ENCODE data around the gene SIRT2. TPM values are rescaled to one million over a fixed set of nuclear protein-coding genes. Genes with fewer than 3 reads are reported as not detected.
"Not testable (repeated sequence)": the region's sequence is repeated elsewhere in the genome, so short reads cannot be mapped to it uniquely, and the experiment has no call there.

Gene SIRT2
- total and polyA plus RNA-seq, 12 donors, result 46.4 to 145 (median 67.9) TPM

DNA sequence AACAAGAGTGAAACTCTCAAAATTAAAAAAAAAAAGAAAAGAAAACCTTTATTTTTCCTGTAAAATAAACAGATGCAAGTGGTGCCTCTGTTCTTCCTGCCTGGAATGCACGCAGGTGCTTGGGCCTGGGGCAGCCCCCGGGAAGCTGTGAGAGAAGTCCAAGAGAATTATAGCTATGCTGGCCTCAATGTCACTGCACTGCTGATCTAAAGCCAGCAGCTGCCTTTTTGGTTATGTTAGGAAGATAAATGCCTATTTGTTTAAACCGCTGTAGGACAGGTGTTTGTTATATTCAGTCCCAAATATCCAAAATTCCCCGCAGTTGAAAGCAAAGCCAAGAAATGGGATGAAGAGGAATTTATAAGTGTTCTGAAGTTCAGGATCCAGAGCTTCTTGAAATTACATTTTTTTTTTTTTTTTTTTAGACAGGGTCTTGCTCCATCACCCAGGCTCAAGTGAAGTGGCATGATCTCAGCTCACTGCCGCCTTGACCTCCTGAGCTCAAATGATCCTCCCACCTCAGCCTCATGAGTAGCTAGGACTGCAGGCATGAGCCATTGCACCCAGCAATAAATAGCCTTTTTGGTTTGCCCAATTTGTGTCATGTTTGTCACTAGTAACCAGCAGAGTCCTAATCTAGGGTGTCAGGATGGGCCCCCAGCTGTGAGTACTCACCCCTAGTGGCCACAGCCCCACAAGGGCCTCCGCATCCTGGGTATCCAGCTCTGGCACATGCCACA lies 23.6 kb downstream of the SIRT2 start:
- TF ChIP-seq POLR2A (IDR thresholded peaks at IDR 0.05), result no peak
- TF ChIP-seq, protein P1, sequence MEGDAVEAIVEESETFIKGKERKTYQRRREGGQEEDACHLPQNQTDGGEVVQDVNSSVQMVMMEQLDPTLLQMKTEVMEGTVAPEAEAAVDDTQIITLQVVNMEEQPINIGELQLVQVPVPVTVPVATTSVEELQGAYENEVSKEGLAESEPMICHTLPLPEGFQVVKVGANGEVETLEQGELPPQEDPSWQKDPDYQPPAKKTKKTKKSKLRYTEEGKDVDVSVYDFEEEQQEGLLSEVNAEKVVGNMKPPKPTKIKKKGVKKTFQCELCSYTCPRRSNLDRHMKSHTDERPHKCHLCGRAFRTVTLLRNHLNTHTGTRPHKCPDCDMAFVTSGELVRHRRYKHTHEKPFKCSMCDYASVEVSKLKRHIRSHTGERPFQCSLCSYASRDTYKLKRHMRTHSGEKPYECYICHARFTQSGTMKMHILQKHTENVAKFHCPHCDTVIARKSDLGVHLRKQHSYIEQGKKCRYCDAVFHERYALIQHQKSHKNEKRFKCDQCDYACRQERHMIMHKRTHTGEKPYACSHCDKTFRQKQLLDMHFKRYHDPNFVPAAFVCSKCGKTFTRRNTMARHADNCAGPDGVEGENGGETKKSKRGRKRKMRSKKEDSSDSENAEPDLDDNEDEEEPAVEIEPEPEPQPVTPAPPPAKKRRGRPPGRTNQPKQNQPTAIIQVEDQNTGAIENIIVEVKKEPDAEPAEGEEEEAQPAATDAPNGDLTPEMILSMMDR (IDR thresholded peaks at IDR 0.05), result no peak
- no peak for DNase-seq
- Histone ChIP-seq H3K27me3 (no peaks in the 10 kb centered on the region), H3K9me3 (replicated peaks in 1 of 3) (no peaks in the 10 kb centered on the region), H3K4me1 (replicated peaks in 1 of 2) (no peaks in the 10 kb centered on the region), H3K27ac (no peak overlapping the region), H3K4me3 (no peak overlapping the region), H3K36me3 (replicated peaks in 1 of 2) (peaks cover 0 to 4% of the 10 kb centered on the region in 2 donors)
- 78 to 86% (median 82%) methylated on average over 5 to 6 of the region's 6 CpGs for WGBS, 4 donors
- intact Hi-C loops (cut with DNase I), result no loop called here

DNA sequence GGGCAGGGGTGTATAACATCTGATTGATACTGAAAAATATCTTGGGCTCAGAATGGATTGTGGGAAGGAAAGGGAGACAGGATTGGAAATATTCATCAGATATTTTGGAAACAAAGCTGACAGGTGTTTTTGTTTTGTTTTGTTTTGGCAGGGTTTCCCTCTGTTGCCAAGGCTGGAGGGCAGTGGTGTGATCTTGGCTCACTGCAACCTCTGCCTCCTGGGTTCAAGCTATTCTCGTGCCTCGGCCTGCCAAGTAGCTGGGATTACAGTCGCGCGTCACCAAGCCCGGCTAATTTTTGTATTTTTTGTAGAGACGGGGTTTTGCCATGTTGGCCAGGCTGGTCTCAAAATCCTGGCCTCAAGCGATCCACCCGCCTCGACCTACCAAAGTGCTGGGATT lies 26.0 kb downstream of the SIRT2 start:
- H3K4me3 ChIP-seq; H3K27me3 ChIP-seq; DNase-seq; H3K36me3 ChIP-seq (replicated peaks in 1 of 2); H3K9me3 ChIP-seq (replicated peaks in 1 of 3); intact Hi-C loops (cut with DNase I); H3K27ac ChIP-seq: not testable (repeated sequence)
- WGBS, 4 donors, result 85 to 91% (median 89%) methylated on average over 5 to 10 of the region's 10 CpGs
- peaks cover 11 to 16% of the 10 kb centered on the region in 2 donors for H3K4me1 ChIP-seq (replicated peaks in 1 of 2)

DNA sequence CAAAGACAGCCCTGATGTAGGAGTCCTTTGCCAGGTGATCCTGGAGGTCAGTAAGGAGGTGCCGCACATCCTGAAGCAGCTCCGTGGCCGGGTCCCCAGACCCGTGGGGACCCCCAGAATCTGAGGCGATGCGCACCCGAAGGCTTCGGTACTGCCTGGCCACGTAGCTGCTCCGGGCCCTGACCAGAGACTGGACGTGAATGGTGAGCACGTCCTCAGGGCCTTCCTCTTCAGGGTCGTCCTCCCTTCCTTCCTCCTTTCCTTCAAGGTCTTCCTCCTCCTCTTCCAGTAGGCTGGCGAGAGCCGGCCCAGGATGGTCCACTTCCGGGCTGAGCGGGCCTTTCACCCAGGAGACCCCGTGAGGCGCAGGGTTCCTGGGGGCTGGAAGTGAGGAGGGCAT lies 28.8 kb downstream of the SIRT2 start:
- intact Hi-C loops (cut with DNase I), result no loop called here
- WGBS, 4 donors, result 84 to 92% (median 86%) methylated on average over 19 of the region's 19 CpGs; no CpG with 5 or more reads in 1 of the 4 donors
- Histone ChIP-seq H3K4me3 (no peak overlapping the region), H3K4me1 (replicated peaks in 1 of 2) (peaks cover 11 to 16% of the 10 kb centered on the region in 2 donors), H3K36me3 (replicated peaks in 1 of 2) (no peaks in the 10 kb centered on the region), H3K9me3 (replicated peaks in 1 of 3) (no peaks in the 10 kb centered on the region), H3K27me3 (no peaks in the 10 kb centered on the region), H3K27ac (no peak overlapping the region)
- TF ChIP-seq POLR2A (IDR thresholded peaks at IDR 0.05), result no peak
- TF ChIP-seq, protein P1 (IDR thresholded peaks at IDR 0.05), result no peak
- no peak for DNase-seq

DNA sequence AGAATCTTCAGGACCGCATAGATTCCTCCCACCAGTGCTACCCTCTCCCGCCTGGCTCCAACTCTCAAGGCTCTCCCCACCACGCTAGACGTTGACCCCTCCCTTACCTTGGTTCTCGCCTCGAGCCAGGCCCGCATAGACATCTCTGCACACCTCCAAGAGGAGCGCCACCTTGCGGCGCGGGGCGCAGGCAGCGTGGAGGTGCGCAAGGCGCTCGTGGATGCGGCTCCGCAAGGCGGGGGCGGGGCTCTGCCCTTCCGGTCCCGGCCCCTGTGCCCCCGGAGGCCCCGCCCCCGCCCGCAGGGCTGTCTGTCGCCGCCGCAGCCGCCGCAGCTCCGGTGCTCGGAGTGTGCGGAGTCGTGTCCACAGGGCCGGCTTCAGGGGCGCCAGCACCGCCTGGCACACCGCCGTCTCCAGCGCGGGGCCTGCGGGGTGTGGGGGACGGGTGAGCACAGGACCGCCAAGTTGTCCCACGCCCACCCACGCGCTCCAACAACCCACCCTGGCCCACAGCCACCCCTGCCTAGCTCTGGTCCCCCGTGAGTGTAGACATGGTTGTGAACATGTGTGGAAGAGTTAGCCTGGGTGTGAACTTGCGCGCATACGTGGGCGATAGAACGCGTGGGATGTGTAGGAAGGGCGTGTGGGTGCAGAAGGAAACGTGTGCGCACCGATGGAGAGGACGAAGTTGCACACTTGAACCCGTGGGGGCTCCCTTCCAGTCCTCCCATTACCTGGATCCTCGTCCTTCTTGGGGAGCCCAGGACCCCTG lies 29.4 kb downstream of the SIRT2 start:
- H3K4me1 ChIP-seq (replicated peaks in 1 of 2), result peaks cover 11 to 16% of the 10 kb centered on the region in 2 donors
- peak; percentile 68 to 93 (median 81) for DNase-seq
- 17 to 44% (median 25%) methylated on average over 22 to 62 of the region's 62 CpGs for WGBS, 4 donors
- H3K27ac ChIP-seq, result peak overlapping the region in 1 of 5 donors; percentile 6
- TF ChIP-seq POLR2A (IDR thresholded peaks at IDR 0.05), result no peak
- TF ChIP-seq, protein P1 (IDR thresholded peaks at IDR 0.05), result peak; percentile 47 to 88 (median 77)
- intact Hi-C loops (cut with DNase I), result no loop called here
- H3K9me3 ChIP-seq (replicated peaks in 1 of 3), result no peaks in the 10 kb centered on the region
- H3K36me3 ChIP-seq (replicated peaks in 1 of 2), result no peaks in the 10 kb centered on the region
- H3K27me3 ChIP-seq, result no peaks in the 10 kb centered on the region
- H3K4me3 ChIP-seq, result peak overlapping the region in 2 of 4 donors; percentile 18 to 58
